ELR (cell line): ENCODE data around the gene SLC2A1.
"Not testable (repeated sequence)": the region's sequence is repeated elsewhere in the genome, so short reads cannot be mapped to it uniquely, and the experiment has no call there.

Experiments used
- DNase-seq: peaks from one replicate; pipeline ENCODE4 v3.0.0-alpha.2; 2015; ENCODE audit warnings: low read depth

The SLC2A1 gene

DNA sequence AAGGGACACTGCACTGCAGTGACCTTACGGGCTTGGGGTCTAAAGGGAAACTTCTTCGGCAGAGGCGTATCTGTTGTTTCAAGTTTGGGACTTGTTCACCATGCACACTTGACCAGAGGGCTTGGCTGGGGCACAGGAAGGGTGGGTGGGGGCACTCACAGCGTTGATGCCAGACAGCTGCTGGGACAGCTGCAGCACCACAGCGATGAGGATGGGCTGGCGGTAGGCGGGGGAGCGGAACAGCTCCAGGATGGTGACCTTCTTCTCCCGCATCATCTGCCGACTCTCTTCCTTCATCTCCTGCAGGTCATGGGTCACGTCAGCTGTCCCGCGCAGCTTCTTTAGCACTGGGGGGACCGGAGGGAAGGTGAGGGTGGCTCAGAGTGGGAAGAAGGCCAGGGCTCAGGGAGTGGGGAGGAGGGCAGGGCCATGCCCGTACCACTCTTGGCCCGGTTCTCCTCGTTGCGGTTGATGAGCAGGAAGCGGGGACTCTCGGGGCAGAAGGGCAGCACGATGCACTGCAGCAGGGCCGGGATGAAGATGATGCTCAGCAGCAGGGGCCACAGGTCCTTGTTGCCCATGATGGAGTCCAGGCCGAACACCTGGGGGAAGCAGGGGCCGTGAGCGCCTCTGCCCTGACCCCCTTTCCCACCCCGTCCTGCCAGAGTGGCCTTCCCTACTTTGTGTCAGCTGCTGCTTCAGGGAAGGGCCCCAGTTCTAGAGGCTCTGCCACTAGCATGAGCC, 29.1 kb downstream of the SLC2A1 start:
- no peak for DNase-seq

DNA sequence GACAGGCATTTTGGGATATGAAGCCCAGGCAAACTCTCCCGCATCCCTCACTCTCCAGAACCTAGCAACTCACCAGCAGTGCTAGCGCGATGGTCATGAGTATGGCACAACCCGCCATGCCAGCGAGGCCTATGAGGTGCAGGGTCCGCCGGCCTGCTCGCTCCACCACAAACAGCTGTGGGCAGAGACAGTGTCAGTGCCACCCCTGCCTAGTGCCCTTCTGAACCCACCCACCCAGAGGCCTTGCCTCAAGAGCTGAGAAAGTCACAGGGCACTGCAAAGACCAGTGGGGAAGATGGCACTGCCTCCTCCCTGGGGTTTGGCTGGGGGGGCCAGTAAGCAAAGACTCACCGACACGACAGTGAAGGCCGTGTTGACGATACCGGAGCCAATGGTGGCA, 29.8 kb downstream of the SLC2A1 start:
- no peak for DNase-seq

DNA sequence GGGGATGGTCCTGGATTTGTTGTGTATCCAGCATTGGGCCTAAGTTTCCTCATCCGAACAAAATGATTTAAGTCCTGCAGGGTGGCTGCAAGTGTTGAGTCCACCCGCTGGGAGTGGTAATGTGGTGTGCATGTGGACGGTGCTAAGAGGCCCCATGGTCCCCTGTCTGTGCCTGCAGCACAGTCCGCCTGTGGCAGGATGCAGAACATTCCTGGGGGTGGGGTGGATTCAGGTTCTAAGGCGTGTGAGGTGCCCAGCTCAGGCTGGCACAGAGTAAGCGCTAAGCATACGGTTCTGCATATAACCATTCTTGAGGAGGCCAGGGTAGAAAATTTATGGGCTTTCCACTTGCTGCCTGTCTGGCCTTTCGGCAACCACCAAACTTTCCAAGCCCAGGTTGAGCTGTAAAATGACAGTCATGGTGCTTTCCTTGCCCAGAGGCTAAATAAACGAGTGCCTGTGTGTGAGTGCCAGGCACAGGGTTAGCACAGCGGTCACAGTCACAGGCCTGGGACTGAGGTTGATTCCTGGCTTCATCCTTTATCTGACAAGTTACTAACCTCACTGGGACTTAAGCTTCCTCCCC, 30.7 kb downstream of the SLC2A1 start:
- DNase-seq = no peak

DNA sequence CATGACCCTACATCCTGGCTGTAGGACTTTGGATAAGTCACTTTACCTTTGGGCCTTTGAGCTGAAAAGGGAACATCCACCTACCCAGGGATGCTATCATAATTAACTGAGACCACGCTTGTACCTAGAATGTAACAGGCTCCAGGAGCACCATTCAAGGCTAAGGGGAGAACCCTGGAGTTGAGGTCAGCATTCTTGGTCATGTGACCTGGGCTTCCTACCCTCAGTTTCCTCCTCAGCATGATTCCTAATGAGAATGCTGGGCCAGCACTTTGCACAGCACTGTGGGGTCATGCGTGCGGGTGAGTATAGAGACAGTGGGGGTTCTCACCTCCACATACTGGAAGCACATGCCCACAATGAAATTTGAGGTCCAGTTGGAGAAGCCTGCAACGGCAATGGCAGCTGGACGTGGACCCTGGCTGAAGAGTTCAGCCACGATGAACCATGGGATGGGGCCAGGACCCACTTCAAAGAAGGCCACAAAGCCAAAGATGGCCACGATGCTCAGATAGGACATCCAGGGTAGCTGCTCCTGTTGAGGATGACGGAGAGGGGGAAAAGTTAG, 31.3 kb downstream of the SLC2A1 start:
- no peak for DNase-seq

DNA sequence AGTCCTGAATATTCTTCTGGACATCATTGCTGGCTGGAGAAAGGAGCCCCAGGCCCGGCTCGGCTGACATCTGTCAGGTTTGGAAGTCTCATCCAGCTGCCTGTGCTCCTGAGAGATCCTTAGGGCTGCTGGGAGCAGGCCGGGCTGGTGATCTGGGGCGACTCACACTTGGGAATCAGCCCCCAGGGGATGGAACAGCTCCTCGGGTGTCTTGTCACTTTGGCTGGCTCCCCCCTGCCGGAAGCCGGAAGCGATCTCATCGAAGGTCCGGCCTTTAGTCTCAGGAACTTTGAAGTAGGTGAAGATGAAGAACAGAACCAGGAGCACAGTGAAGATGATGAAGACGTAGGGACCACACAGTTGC, 31.8 kb downstream of the SLC2A1 start:
- DNase-seq = peak; percentile 65

DNA sequence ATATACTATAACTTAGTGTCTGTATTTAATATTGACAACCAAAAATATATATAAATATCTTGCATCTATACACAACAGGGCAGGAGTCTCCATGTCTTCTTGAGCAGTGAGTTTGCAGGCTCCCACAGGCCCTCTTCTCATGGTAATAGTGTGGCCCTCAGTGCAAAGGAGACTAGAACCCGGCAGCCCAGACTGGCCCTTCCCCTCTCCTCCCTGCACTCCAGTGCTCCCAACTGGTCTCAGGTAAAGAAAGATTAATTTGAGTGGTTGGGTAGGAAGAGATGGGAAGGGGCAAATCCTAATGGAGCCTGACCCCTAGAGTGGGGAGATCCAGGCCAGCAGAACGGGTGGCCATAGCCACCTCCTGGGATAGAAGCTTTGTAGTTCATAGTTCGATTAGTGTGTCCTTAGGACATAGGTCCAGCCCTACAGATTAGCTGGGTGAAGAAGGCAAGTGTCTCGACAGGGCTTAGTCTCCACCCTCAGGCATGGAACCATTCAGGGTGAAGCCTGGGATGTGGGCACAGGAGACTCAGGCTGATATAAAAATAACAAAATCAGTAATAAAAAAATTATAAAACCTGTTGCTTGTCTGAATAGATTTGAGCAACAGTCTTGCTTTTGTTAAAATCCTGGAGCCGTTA, 32.3 kb downstream of the SLC2A1 start:
- no peak for DNase-seq

DNA sequence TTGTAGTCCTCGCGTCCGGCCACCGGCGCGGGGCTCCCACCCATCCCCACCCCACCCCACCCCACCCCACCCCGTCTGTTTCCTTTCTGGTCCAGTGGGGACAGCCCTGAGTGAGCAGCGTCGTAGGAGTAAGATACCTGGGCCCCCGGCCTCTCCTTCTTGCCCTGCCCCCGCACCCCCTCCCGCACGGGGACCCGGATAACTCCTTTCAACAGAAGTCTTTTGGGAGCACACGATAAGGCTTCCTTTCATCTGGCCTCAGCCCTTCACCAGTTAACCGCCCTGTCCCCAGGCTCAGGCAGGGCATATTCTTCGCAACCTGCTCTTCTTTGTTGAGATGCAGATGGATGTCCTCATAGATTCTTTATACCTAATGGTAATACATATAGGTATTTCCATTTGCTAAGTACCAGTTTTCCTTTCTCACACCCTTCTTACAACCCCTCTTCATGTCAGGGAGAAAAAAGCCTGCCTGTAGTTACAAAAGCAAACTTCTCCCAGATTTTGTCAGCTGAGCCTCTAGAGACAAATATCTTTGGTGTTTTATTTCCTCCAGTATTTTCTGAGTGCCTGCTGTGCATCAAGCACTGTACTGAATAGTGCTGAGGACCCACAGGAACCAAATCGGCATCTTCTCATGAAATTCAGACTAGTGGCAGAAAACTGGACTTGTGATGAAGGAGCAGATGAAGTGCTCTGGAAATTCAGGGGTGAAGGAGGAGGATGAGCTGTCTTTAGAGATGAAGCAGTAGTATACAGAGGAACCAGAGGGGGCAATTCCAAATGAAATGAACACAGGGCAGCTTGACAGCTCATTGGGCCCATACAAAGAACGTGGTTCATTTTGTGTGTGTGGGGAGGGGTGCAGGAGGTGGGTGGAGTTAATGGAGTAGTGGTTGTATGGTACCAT, 33.6 kb downstream of the SLC2A1 start:
- DNase-seq = peak; percentile 45

DNA sequence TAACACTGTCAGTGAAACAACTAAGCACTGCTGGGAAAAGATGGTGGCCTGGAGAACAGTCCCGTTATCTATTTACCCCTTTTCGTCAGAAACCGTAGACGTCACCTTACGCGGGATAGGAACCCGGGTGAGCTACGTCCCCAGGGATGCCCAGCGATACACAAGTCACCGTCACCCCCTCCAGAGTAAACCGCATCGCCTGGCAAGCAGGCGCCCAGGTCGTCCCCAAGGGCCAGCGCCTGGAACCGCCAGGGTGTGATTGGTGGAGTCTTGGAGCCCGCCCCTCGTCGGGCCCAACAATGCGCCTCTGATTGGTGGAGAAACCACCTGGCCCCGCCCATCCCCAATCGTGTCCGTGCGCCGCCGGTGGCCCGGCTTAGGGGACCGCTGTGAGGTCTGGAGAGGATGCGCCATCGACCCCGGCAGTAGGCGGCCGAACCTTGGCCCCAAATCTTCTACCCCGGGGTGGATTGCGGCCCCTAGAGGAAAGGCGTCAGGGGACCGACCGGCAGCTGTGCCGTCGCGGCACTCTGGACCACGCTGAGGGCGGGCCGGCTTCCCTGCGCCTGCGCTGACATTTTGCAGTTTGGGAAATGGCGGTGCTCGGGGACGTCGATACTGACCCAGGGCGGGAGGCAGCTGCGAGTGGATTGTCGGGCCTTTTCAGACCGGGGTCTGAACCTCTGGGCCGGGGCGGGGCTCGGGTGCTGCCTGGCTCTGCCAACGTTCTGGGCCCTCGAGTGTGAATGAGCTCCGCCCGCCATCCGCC, 34.4 kb downstream of the SLC2A1 start:
- peak; percentile 93 for DNase-seq

DNA sequence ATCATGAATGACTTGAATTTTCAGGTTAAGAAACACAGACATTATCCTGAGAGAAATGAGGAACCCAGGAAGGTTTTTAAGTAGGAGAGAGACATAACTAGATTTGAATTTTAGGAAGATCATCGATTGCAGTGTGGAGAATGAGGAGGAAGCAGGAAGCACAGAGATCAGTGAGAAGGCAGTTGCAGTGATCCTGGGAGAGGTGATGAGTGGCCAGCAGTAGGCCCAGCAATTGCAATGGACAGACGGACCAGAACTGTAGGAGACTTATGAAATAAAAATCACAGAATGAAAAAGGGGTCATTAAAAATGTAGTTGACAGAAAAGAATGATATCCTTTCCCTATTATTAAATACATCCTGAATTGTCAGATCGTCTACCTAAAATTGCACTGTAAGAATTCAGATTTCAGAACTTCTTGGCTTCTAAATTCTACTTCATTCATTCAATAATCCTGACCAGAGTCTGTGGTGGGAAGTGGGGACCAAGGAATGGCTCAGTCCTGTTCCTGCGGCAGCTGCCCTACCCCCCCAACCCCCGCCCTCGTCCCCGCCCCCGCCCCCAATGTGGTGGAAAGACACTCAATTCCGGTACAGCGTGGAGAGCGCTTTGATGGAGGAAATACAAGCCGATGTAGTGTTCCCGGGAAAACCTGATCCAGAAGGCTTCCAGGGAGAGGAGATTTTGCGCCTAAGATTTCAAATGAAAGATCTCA, 35.1 kb downstream of the SLC2A1 start:
- no peak for DNase-seq

DNA sequence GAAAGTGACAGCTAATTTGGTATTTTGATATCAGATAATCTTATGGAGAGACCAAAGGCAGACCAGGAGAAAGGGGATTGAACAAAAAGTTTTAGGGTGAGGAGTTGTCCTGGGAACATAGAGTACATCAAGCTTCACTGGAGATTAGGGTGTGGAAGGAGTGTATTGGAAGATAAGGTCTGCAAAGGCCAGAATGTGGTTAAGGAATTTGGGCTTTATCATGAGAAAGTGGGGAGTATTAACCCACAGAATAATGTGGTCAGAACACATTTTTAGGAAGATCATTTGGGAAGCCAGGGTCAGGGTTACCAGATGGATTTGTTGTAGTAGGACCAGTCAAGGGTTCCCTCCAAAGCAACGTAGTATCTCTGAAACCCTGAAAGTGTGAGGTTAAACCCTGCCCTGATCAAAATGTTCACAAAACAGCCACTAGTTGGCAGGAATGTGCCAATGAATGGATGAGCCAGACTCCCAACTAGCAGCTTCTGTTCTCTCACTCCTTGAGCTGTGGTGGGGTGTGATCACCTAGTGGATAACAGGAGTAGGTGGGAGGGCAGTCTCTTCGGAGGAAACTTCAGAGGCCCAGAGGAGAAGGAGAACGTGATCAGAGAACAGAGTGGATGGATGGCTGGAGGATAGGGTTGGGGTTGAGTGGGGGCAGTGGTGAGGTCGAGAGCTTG, 35.8 kb downstream of the SLC2A1 start:
- DNase-seq = peak; percentile 88

DNA sequence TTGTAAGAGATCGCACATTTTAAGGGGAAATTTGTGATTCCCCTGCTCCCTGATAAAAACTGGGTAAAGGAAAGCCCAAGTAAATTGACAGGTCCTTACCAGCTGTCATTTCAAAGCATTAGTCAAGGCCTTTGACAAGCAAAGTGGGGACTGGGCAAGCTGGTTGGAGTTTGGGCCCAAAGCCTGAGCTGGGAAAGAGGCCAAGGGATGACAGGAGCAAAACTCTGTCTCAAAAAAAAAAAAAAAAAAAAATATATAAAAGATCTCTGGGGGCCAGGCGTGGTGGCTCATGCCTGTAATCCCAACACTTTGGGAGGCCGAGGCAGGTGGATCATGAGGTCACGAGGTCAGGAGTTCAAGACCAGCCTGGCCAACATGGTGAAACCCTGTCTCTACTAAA, 36.9 kb downstream of the SLC2A1 start:
- no peak for DNase-seq

DNA sequence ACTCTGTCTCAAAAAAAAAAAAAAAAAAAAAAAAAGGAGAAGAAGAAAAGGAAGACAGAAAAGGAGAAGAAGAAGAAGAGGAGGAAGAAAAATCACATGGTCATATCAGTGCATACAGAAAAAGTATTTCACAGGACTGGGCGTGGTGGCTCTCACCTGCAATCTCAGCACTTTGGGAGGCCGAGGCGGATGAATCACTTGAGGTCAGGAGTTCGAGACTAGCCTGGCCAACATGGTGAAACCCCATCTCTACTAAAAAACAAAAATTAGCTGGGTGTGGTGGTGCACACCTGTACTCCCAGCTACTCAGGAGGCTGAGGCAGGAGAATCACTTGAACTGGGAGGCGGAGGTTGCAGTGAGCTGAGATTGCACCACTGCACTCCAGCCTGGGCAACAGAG, 39.0 kb downstream of the SLC2A1 start:
- DNase-seq = not testable (repeated sequence)

DNA sequence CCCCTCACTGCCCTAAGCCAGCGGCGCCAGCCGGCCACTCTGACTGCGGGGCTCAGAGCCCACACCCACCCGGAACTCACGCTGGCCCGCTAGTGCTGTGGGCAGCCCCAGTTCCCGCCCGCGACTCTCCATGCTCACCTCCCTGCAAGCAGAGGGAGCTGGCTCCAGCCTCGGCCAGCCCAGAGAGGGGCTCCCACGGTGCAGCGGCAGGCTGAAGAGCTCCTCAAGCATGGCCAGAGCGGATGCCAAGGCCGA, 41.5 kb downstream of the SLC2A1 start:
- no peak for DNase-seq

DNA sequence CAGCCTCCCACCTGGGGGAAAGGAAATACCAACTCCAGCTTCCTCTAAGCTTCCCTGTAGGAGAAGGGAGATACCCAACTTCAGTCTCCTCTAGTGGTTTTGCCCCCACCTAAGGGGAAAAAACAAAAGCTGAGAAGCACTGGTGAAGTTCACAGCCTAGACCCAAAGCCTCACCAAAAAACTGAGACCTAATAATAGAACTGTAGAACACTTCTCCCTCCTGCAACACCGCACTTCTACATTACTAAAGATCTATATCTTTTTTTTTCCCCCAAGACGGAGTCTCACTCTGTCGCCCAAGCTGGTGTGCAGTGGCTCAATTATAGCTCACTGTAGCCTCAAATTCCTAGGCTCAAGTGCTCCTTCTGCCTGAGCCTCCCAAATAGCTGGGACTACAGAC, 43.2 kb downstream of the SLC2A1 start:
- DNase-seq = no peak

DNA sequence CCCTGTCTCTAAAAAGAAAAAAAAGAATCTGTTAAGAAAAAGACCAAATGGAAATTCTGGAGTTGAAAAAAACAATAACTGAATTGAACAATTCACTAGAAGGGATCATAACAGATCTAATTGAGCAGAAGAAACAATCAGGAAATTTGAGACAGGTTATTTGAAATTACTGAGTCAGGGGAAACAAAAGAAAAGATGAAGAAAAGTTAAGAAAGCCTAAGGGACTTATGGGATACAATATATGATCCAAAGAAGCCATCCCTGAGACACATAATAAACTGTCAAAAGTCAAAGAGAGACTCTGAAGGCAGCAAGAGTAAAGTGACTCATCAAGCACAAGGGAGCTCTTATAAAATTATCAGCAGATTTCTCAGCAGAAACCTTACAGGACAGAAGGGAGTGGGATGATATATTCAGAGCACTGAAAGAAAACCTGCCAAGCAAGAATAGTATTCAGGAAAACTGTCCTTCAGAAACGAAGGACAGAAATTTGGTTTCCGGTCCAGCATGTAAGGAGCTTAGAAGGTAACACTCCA, 44.5 kb downstream of the SLC2A1 start:
- no peak for DNase-seq

DNA sequence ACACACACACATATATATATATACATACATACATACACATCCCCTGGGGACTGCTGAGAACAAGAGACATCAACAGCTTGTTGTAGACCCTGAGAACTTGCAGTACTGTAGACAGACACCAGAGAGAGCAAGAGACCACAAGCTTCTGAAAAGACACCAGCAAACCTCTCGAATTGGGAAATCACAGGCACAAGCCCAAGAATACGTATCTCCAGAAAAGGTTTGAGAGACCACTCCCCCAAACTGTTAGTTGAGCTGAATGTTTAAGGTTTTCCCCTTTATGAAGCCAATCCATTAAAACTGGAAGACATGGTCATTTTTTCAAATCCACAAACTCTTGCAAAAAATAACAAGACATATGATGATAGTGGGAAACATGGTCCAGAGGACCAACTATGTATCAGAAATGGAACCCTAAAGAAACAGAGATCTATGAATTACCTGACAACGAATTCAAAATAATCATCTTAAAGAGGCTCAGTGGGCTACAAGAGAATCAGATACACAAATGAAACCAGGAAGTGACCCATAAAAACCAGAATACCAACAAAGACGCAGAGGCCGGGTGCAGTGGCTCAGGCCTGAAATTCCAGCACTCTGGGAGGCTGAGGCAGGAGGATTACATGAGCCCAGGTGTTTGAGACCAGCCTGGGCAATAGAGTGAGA, 45.1 kb downstream of the SLC2A1 start:
- DNase-seq = peak; percentile 84

DNA sequence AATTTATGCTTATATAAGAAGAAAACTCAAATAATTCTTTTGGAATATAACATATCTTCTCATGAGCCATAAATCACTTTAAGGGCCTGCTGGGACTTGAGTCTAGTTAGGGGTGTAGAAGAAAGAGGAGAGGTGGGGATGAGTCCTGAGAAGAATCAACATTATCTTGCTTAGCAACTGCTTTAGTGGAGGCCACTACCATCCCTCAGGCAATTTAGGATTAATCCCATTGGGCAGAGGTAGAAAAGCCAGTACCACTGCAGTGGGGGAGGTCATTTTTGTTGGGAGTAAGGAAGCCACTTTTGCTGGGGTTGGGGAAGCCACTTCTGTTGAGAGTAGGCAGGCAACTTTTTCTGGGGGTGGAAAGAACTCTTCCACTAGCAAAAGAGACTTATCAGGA, 47.7 kb downstream of the SLC2A1 start:
- DNase-seq = no peak

DNA sequence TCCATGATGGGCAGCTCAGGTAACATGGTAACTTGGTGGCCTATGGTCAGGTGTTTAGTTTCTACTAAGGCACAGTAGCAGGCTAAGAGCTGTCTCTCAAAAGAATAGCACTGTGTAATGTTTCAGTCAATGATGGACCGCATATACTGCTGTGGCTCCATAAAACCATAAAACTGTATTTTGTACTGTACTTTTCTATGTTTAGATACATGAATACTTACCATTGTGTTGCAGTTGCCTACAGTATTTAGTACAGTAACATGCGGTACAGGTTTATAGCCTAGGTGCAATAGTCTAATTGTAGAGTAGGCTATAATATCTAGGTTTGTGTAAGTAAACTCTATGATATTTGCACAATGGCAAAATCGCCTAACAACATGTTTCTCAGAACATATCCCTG, 50.6 kb downstream of the SLC2A1 start:
- DNase-seq = no peak

DNA sequence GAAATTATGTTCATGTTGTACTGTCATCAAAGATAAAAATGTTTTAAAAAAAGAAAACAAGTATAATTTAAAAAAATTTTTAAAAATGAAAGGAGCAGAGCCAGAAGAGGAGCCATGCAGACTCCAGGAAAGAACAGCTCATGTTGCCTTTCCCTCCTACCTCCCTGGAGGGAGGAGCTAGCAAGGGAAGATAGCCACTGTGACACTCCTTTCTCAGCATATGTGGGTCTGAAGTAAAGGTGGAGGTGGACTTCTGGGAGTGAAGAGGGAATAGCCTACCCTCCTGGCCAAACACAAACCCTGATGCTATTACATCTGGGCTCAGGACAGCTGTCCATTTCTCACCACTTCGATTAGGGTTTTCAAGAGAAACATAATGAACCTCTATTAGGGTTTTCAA, 54.2 kb downstream of the SLC2A1 start:
- DNase-seq = no peak

DNA sequence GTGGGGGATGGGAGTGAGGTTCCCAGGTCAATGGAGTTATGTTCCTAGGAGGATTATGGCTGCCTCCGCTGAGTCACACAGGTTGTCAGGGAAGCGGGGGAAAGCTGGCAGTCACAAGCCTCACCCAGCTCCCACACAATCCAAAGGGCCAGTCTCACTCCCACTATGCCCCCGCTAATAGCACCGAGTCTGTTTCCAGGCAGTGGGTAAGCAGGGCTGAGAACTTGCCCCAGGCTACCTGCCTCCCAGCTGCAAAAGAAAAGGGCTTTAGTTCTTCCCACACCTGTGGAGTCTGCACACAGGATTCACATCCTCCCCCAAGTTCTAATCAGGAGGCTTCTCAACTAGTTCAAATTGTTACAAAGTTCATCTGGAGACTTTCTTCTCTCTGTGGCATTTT, 58.7 kb downstream of the SLC2A1 start:
- DNase-seq = not testable (repeated sequence)
